HepG2 (cell line): ENCODE results near the gene SLC51B. TPM values are rescaled to one million over a fixed set of nuclear protein-coding genes. Genes with fewer than 3 reads are reported as not detected.

Experiments
- AHR ChIP-seq: IDR thresholded peaks from 2 replicates; pipeline ENCODE4 v1.6.1; 2018; ENCODE audit warnings: missing genetic modification reagents, missing compliant biosample characterization
- ARNTL ChIP-seq: sonication (generic); formaldehyde crosslinking; IDR thresholded peaks from 2 replicates; pipeline ENCODE4 v1.4.0; 2020; ENCODE audit warnings: mild to moderate bottlenecking, missing genetic modification reagents
- ATF7 ChIP-seq, 2 experiments: fragments of 450-650 bp in 1 of 2; sonication (generic) in 1 of 2; formaldehyde crosslinking in 1 of 2; IDR thresholded peaks; 2 replicates each; pipeline versions ENCODE4 v1.4.0 to v1.6.1; 2016 to 2020; ENCODE audit warnings: antibody characterized with exemption in 1 of 2, mild to moderate bottlenecking in 1 of 2, missing genetic modification reagents in 1 of 2
- BORCS8-MEF2B ChIP-seq: sonication (generic); formaldehyde crosslinking; IDR thresholded peaks from 2 replicates; pipeline ENCODE4 v1.8.0; 2022; ENCODE audit warnings: mild to moderate bottlenecking, missing genetic modification reagents
- ZNF766 ChIP-seq: sonication (generic); formaldehyde crosslinking; IDR thresholded peaks from 2 replicates; pipeline ENCODE4 v1.5.0; 2020; ENCODE audit warnings: missing genetic modification reagents, borderline replicate concordance
- ZNF768 ChIP-seq: sonication (generic); formaldehyde crosslinking; IDR thresholded peaks from 2 replicates; pipeline ENCODE4 v1.4.0; 2020; ENCODE audit warnings: missing genetic modification reagents
- polyA plus RNA-seq, 8 experiments: library from polyadenylated mRNA; depleted of rRNA in 3 of 8; stranded (reverse) in 7 of 8; unstranded in 1 of 8; fragments of >200 nt; fragmentation: Illumina TruSeq in 4 of 8; extraction: Trizol in 4 of 8; gene quantifications; 2 replicates each; pipeline versions ENCODE4 v1.2.1 to v1.2.3, GENCODE V29; 2011 to 2016; ENCODE audit warnings: low read depth in 4 of 8, missing spikeins in 1 of 8, mixed read lengths in 1 of 8; ENCODE audit not compliant: insufficient read depth in 1 of 8
- total RNA-seq, 5 experiments: library from RNA; depleted of rRNA; stranded (reverse); fragments of >200 nt; fragmentation: Illumina TruSeq; extraction: Trizol; gene quantifications; 2 replicates each; pipeline ENCODE4 v1.2.3, GENCODE V29; 2016; ENCODE audit warnings: low read depth in 1 of 5
- TF ChIP-seq, protein P1 (sequence below): sonication (generic); formaldehyde crosslinking; IDR thresholded peaks from 2 replicates; pipeline ENCODE4 v1.5.0; 2020; ENCODE audit warnings: missing genetic modification reagents
- TF ChIP-seq, protein P2 (sequence below): sonication (generic); formaldehyde crosslinking; IDR thresholded peaks from 2 replicates; pipeline ENCODE4 v1.4.0; 2020; ENCODE audit warnings: mild to moderate bottlenecking, missing genetic modification reagents
- TF ChIP-seq, protein P3 (sequence below): sonication (generic); formaldehyde crosslinking; IDR thresholded peaks from 2 replicates; pipeline ENCODE4 v1.4.0; 2020; ENCODE audit warnings: mild to moderate bottlenecking, low read depth, missing genetic modification reagents
- TF ChIP-seq, protein P4 (sequence below): sonication (generic); formaldehyde crosslinking; IDR thresholded peaks from 2 replicates; pipeline ENCODE4 v1.4.0; 2020; ENCODE audit warnings: missing genetic modification reagents
- TF ChIP-seq, protein P5 (sequence below): sonication (generic); formaldehyde crosslinking; IDR thresholded peaks from 2 replicates; pipeline ENCODE4 v1.8.0; 2022; ENCODE audit warnings: missing genetic modification reagents, low read depth, mild to moderate bottlenecking, borderline replicate concordance
- TF ChIP-seq, protein P6 (sequence below), 2 experiments: IDR thresholded peaks; 2 replicates each; pipeline ENCODE4 v1.6.1; 2011 to 2012; ENCODE audit warnings: low read length in 2 of 2, borderline replicate concordance in 1 of 2, low read depth in 1 of 2, mild to moderate bottlenecking in 1 of 2, moderate library complexity in 1 of 2
- TF ChIP-seq, protein P7 (sequence below): sonication (generic); formaldehyde crosslinking; IDR thresholded peaks from 2 replicates; pipeline ENCODE4 v1.5.1; 2020; ENCODE audit warnings: missing genetic modification reagents, mild to moderate bottlenecking, borderline replicate concordance
- TF ChIP-seq, protein P8 (sequence below): IDR thresholded peaks from 2 replicates; pipeline ENCODE4 v1.6.1; 2016

SLC51B gene
- total and polyA plus RNA-seq, 2 of the 13 experiments (the other 11 are each of a cell fraction or from before 2014, with no cell fraction given) = 14.9 to 17.1 TPM

DNA sequence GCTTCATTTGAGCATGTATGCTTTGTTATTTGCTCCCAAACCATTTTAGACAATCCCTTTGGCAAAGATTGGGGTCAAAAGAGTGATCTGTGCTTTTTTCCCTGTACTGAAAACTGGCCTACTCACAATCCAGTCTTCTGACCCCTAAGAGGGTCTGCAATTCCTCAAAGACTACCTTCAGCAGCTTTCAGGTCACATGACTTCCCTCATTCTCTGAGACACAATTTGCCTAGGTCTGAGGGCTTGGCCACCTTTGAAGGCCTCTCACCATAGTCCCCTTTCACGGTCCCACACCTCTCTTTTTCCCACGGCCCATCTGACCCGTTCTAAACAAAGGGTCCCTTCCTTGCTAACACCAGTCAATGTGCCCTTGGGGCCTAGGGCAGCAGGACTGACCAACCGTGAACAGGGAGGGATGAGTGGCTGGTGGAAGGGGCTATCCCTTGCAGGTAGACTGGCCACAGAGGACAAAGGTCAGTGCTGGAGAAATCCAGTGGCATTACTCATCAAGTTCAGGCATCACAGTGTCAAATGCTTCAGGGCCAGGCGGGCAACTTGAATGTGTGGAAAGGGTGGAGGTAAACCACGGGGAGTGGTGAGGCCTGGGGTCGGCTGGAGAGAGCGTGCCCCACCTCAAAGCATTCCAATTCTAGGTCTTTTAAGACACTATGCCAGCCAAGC, 11.8 kb downstream of the SLC51B start (continued):
- TF ChIP-seq, protein P1, sequence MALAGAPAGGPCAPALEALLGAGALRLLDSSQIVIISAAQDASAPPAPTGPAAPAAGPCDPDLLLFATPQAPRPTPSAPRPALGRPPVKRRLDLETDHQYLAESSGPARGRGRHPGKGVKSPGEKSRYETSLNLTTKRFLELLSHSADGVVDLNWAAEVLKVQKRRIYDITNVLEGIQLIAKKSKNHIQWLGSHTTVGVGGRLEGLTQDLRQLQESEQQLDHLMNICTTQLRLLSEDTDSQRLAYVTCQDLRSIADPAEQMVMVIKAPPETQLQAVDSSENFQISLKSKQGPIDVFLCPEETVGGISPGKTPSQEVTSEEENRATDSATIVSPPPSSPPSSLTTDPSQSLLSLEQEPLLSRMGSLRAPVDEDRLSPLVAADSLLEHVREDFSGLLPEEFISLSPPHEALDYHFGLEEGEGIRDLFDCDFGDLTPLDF (CRISPR knock-in tag) = no peak
- TF ChIP-seq, protein P2, sequence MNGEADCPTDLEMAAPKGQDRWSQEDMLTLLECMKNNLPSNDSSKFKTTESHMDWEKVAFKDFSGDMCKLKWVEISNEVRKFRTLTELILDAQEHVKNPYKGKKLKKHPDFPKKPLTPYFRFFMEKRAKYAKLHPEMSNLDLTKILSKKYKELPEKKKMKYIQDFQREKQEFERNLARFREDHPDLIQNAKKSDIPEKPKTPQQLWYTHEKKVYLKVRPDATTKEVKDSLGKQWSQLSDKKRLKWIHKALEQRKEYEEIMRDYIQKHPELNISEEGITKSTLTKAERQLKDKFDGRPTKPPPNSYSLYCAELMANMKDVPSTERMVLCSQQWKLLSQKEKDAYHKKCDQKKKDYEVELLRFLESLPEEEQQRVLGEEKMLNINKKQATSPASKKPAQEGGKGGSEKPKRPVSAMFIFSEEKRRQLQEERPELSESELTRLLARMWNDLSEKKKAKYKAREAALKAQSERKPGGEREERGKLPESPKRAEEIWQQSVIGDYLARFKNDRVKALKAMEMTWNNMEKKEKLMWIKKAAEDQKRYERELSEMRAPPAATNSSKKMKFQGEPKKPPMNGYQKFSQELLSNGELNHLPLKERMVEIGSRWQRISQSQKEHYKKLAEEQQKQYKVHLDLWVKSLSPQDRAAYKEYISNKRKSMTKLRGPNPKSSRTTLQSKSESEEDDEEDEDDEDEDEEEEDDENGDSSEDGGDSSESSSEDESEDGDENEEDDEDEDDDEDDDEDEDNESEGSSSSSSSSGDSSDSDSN (CRISPR knock-in tag) = peak; percentile 52; the same call in 1 of the 2 replicates
- TF ChIP-seq, protein P3, sequence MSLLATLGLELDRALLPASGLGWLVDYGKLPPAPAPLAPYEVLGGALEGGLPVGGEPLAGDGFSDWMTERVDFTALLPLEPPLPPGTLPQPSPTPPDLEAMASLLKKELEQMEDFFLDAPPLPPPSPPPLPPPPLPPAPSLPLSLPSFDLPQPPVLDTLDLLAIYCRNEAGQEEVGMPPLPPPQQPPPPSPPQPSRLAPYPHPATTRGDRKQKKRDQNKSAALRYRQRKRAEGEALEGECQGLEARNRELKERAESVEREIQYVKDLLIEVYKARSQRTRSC (CRISPR knock-in tag) = no peak
- TF ChIP-seq BORCS8-MEF2B (CRISPR knock-in tag) (peak; percentile 74; the same call in 1 of the 2 replicates), ZNF766 (no peak), ATF7 (IDR thresholded peaks at IDR 0.05) (no peak), ATF7 (CRISPR knock-in tag; IDR thresholded peaks at IDR 0.05) (no peak; the same call in 1 of the 2 replicates), AHR (CRISPR knock-in tag) (no peak), ZNF768 (CRISPR knock-in tag) (no peak), ARNTL (peak; percentile 86)
- TF ChIP-seq, protein P4, sequence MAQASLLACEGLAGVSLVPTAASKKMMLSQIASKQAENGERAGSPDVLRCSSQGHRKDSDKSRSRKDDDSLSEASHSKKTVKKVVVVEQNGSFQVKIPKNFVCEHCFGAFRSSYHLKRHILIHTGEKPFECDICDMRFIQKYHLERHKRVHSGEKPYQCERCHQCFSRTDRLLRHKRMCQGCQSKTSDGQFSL (CRISPR knock-in tag) = no peak
- TF ChIP-seq, protein P5, sequence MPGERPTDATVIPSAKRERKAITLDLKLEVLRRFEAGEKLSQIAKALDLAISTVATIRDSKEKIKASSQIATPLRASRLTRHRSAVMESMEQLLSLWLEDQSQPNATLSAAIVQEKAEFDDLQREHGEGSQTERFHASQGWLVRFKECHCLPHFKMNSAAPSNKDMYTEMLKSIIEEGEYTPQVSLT = no peak
- TF ChIP-seq, protein P6, sequence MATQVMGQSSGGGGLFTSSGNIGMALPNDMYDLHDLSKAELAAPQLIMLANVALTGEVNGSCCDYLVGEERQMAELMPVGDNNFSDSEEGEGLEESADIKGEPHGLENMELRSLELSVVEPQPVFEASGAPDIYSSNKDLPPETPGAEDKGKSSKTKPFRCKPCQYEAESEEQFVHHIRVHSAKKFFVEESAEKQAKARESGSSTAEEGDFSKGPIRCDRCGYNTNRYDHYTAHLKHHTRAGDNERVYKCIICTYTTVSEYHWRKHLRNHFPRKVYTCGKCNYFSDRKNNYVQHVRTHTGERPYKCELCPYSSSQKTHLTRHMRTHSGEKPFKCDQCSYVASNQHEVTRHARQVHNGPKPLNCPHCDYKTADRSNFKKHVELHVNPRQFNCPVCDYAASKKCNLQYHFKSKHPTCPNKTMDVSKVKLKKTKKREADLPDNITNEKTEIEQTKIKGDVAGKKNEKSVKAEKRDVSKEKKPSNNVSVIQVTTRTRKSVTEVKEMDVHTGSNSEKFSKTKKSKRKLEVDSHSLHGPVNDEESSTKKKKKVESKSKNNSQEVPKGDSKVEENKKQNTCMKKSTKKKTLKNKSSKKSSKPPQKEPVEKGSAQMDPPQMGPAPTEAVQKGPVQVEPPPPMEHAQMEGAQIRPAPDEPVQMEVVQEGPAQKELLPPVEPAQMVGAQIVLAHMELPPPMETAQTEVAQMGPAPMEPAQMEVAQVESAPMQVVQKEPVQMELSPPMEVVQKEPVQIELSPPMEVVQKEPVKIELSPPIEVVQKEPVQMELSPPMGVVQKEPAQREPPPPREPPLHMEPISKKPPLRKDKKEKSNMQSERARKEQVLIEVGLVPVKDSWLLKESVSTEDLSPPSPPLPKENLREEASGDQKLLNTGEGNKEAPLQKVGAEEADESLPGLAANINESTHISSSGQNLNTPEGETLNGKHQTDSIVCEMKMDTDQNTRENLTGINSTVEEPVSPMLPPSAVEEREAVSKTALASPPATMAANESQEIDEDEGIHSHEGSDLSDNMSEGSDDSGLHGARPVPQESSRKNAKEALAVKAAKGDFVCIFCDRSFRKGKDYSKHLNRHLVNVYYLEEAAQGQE (IDR thresholded peaks at IDR 0.05; ENCODE audit: borderline replicate concordance in 1 of 2, low read depth in 1 of 2, low read length in 2 of 2) = no peak
- TF ChIP-seq, protein P7, sequence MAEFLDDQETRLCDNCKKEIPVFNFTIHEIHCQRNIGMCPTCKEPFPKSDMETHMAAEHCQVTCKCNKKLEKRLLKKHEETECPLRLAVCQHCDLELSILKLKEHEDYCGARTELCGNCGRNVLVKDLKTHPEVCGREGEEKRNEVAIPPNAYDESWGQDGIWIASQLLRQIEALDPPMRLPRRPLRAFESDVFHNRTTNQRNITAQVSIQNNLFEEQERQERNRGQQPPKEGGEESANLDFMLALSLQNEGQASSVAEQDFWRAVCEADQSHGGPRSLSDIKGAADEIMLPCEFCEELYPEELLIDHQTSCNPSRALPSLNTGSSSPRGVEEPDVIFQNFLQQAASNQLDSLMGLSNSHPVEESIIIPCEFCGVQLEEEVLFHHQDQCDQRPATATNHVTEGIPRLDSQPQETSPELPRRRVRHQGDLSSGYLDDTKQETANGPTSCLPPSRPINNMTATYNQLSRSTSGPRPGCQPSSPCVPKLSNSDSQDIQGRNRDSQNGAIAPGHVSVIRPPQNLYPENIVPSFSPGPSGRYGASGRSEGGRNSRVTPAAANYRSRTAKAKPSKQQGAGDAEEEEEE (CRISPR knock-in tag) = no peak
- TF ChIP-seq, protein P8, sequence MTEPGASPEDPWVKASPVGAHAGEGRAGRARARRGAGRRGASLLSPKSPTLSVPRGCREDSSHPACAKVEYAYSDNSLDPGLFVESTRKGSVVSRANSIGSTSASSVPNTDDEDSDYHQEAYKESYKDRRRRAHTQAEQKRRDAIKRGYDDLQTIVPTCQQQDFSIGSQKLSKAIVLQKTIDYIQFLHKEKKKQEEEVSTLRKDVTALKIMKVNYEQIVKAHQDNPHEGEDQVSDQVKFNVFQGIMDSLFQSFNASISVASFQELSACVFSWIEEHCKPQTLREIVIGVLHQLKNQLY = peak; percentile 62; the same call in 1 of the 2 replicates
